Measurements from ENCODE around the gene MYO18B. TPM values are rescaled to one million over a fixed set of nuclear protein-coding genes. Genes with fewer than 3 reads are reported as not detected.

Gene MYO18B
- total and polyA plus RNA-seq, 2 of the 4 experiments (the other 2 are of a cell fraction) = under 0.01 TPM; not detected in 1

- H3K27me3 ChIP-seq (ENCODE audit: control insufficient read depth, insufficient read depth, low read length) = no peaks in the 10 kb centered on the region
- no peak for TF ChIP-seq MAFK (IDR thresholded peaks at IDR 0.05; ENCODE audit: low read depth, low read length)
- no peak for TF ChIP-seq BHLHE40 (IDR thresholded peaks at IDR 0.05; ENCODE audit: low read depth, low read length)
- TF ChIP-seq RAD21 (IDR thresholded peaks at IDR 0.05; ENCODE audit: low read length) = no peak
- TF ChIP-seq CHD1 (IDR thresholded peaks at IDR 0.05; ENCODE audit: low read depth, low read length) = no peak
- no peak for TF ChIP-seq RFX5 (IDR thresholded peaks at IDR 0.05; ENCODE audit: low read depth, low read length)
- TF ChIP-seq USF2 (IDR thresholded peaks at IDR 0.05; ENCODE audit: low read depth, low read length) = no peak
- no peak for TF ChIP-seq CEBPB (IDR thresholded peaks at IDR 0.05; ENCODE audit: low read depth, low read length)
- no peak for TF ChIP-seq MAZ (IDR thresholded peaks at IDR 0.05; ENCODE audit: borderline replicate concordance, low read depth, low read length)
- TF ChIP-seq FOS (IDR thresholded peaks at IDR 0.05; ENCODE audit: low read depth, low read length) = no peak
- TF ChIP-seq ELK1 (IDR thresholded peaks at IDR 0.05; ENCODE audit: borderline replicate concordance, low read depth, low read length) = no peak
- no peak for TF ChIP-seq MXI1 (IDR thresholded peaks at IDR 0.05; ENCODE audit: borderline replicate concordance, low read depth, low read length)
- H3K36me3 ChIP-seq (ENCODE audit: control insufficient read depth, insufficient read depth, low read length) = no peaks in the 10 kb centered on the region
- H2BK120ac ChIP-seq (ENCODE audit: low read depth, low read length) = no peak overlapping the region
- no peak overlapping the region for H2BK15ac ChIP-seq (ENCODE audit: low read depth, low read length)
- intact Hi-C loops (cut with micrococcal nuclease) = no loop called here
- POLR2A ChIA-PET (ENCODE audit: unreplicated experiment) = no interaction called here
- H3K4me1 ChIP-seq (ENCODE audit: control insufficient read depth, insufficient read depth, low read length) = no peaks in the 10 kb centered on the region
- H3K9me1 ChIP-seq (ENCODE audit: insufficient read depth, low read length) = no peaks in the 10 kb centered on the region
- no peak overlapping the region for H3K56ac ChIP-seq (ENCODE audit: extremely low read depth, insufficient read depth, low read length)
- no peak overlapping the region for H3K4me2 ChIP-seq (ENCODE audit: low read depth, low read length)
- H2BK5ac ChIP-seq (ENCODE audit: low read depth, low read length, poor library complexity, severe bottlenecking) = no peak overlapping the region
- no peak overlapping the region for H4K91ac ChIP-seq (ENCODE audit: insufficient read depth, low read depth, low read length)
- CTCF ChIA-PET = no interaction called here
- H2AK9ac ChIP-seq (replicated peaks; ENCODE audit: low read depth, low read length, poor library complexity) = no peak overlapping the region
- no peak overlapping the region for H3K18ac ChIP-seq (ENCODE audit: low read depth, low read length)
- H4K5ac ChIP-seq (ENCODE audit: low read depth, low read length) = no peak overlapping the region
- in situ Hi-C loops (cut with MboI; ENCODE audit: low sequenced_read_pairs) = no loop called here
- H2BK20ac ChIP-seq (ENCODE audit: low read depth, low read length) = no peak overlapping the region
- H2AFZ ChIP-seq (replicated peaks; ENCODE audit: low read length, poor library complexity) = no peak overlapping the region
- no peak overlapping the region for H2AK5ac ChIP-seq (ENCODE audit: low read depth, low read length)
- DNase-seq (no peak), ATAC-seq (ENCODE audit: low read depth) (no peak)
- H3K14ac ChIP-seq (replicated peaks; ENCODE audit: low read depth, low read length) = no peak overlapping the region
- dilution Hi-C loops (cut with HindIII; ENCODE audit: low sequenced_read_pairs, unreplicated experiment) = no loop called here
- no peak overlapping the region for H3K9ac ChIP-seq (ENCODE audit: low read depth, low read length)
- no CpG with 5 or more reads among the region's 2 CpGs for WGBS, 2 experiments (ENCODE audit: extremely low coverage in 2 of 2, insufficient read length in 1 of 2)
- no peak overlapping the region for H3K27ac ChIP-seq (ENCODE audit: insufficient read depth, low read length)
- BruUV-seq (replicated peaks) = no TSS peak
- H3K9me3 ChIP-seq (ENCODE audit: control insufficient read depth, insufficient read depth, low read length) = peaks cover 19% of the 10 kb centered on the region
- H3K4ac ChIP-seq (ENCODE audit: low read depth, low read length) = no peak overlapping the region
- no peak overlapping the region for H3K23ac ChIP-seq (ENCODE audit: low read depth, low read length)
- H4K20me1 ChIP-seq (ENCODE audit: insufficient read depth, low read length) = no peaks in the 10 kb centered on the region
- no peak overlapping the region for H3K4me3 ChIP-seq (ENCODE audit: insufficient read depth, low read depth, low read length)
- H3K79me1 ChIP-seq (ENCODE audit: low read depth in 1 of 2, low read length in 2 of 2) = no peaks in the 10 kb centered on the region
- H4K8ac ChIP-seq (ENCODE audit: low read depth in 2 of 2, low read length in 2 of 2) = no peak overlapping the region
Observed at GRCh38 chr22:26045051-26045450, 303.1 kb downstream of the MYO18B start.
